Fibroblast of villous mesenchyme (primary cell): ENCODE measurements around the gene PDZD8. TPM values are rescaled to one million over a fixed set of nuclear protein-coding genes. Genes with fewer than 3 reads are reported as not detected.
A peak's percentile ranks its signal among the peaks of the same experiment; 100 is the strongest.

Experiments used
- DNase-seq: peaks from one replicate; pipeline ENCODE4 v3.0.0-alpha.2; 2010; ENCODE audit warnings: low read depth
- H3K4me3 ChIP-seq: 2 replicates; pipeline ENCODE4 v1.5.1; 2011; ENCODE audit warnings: low read depth, mild to moderate bottlenecking, low read length
- total RNA-seq: library from RNA; depleted of rRNA; stranded (reverse); fragments of >200 nt; gene quantifications from 2 replicates; pipeline ENCODE4 v1.2.3, GENCODE V29; 2012
- TF ChIP-seq, protein P1 (sequence below): IDR thresholded peaks from 2 replicates; pipeline ENCODE4 v1.5.1; 2012; ENCODE audit warnings: low read depth, mild to moderate bottlenecking, low read length; ENCODE audit not compliant: insufficient read depth

The PDZD8 gene
- total RNA-seq, 1 donor: 37.1 TPM

DNA sequence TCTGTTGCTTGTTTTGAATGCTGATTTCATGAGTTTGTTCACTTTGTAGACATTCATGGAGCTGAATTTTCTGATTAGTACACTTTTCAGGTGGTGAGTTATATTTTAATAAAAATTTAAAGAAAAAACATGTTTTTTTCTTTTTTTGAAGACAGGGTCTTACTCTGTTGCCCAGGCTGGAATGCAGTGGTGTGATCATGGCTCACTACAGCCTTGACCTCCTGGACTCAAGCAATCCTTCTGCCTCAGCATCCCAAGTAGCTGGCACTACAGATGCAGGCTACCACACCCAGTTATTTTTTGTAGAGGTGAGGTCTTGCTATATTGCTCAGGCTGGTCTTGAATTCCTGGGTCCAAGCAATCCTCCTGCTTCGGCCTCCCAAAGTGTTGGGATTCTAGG is 23.7 kb downstream of the PDZD8 start:
- TF ChIP-seq, protein P1, sequence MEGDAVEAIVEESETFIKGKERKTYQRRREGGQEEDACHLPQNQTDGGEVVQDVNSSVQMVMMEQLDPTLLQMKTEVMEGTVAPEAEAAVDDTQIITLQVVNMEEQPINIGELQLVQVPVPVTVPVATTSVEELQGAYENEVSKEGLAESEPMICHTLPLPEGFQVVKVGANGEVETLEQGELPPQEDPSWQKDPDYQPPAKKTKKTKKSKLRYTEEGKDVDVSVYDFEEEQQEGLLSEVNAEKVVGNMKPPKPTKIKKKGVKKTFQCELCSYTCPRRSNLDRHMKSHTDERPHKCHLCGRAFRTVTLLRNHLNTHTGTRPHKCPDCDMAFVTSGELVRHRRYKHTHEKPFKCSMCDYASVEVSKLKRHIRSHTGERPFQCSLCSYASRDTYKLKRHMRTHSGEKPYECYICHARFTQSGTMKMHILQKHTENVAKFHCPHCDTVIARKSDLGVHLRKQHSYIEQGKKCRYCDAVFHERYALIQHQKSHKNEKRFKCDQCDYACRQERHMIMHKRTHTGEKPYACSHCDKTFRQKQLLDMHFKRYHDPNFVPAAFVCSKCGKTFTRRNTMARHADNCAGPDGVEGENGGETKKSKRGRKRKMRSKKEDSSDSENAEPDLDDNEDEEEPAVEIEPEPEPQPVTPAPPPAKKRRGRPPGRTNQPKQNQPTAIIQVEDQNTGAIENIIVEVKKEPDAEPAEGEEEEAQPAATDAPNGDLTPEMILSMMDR: no peak
- DNase-seq: no peak
- H3K4me3 ChIP-seq: no peak overlapping the region

DNA sequence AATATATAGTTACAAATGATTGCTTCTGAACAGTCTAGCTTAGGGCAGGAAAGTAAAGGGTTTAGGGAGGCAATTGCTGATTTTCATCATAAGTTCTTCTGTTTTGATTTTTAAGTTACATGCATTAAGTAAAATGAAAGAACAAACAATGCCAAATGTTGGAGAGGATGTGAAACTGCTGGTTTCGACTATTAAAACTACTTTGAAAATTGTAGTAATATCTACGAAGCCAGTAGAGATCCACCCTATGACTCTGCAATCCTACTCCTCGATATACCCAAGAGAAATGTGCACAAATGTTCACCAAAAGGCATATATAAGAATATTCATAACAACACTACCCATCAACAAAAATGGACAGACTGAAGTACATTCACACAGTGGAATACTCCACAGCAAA is 24.3 kb downstream of the PDZD8 start:
- TF ChIP-seq, protein P1: no peak
- no peak overlapping the region for H3K4me3 ChIP-seq
- no peak for DNase-seq

DNA sequence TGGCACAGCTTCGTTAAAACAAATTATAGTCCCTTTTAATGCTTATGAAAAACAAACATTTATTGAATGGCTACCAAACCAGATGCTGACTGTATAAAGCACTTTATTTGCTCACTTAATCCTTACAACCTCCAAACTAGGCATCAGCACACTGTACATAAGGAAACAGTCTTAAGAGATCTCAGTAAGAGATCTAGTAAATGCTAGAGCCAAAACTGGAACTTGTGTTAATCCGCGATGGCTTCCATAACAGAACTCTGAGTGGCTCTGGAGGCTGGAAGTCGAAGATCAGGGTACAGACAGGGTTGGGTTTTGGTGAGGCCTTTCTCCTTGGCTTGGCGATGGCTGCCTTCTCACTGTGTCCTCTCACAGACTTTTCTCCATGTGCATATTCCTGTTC is 27.0 kb downstream of the PDZD8 start:
- no peak overlapping the region for H3K4me3 ChIP-seq
- no peak for DNase-seq
- TF ChIP-seq, protein P1: no peak

DNA sequence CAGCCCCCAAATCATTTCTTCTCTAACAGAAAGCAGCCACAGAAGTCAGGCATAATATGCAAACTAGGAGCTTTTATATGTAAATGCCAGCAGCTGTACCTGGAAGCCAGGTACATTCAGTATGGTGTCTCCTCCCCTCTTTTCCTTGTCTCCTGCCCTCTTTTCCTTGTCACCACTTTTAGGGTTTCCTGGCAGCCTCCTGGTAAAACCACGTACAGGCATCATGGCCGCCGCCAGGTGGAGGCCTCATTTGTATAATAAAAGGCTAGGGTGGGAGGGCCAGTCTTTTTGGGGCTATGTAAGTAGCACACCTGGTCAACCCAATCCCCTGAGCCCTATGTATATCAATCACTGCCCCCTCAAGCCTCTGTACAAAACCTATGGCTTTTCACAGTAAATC is 28.7 kb downstream of the PDZD8 start:
- no peak for DNase-seq

DNA sequence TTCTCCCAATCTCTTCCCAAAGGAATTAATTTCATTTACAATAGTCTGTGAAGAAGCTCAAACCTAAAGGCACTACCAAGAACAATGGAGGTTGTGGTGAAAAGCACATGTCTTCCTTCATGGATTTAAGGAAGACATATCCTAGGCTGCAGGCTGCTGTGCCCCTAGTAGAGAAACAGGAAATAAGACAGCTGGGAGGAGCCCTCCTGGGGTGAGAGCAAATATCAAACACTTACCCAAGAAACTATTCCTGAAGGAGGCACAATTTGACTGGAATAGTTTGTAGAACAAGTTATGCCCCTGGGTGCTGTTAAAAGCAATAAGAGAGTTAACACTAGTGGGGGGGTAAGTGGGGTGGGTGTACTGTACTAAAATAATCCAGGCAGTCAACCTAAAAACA is 30.1 kb downstream of the PDZD8 start:
- DNase-seq: no peak
- TF ChIP-seq, protein P1: no peak
- H3K4me3 ChIP-seq: no peak overlapping the region

More for the DNA sequence above, 28.7 kb downstream of the PDZD8 start:
- no peak overlapping the region for H3K4me3 ChIP-seq
- TF ChIP-seq, protein P1: no peak

DNA sequence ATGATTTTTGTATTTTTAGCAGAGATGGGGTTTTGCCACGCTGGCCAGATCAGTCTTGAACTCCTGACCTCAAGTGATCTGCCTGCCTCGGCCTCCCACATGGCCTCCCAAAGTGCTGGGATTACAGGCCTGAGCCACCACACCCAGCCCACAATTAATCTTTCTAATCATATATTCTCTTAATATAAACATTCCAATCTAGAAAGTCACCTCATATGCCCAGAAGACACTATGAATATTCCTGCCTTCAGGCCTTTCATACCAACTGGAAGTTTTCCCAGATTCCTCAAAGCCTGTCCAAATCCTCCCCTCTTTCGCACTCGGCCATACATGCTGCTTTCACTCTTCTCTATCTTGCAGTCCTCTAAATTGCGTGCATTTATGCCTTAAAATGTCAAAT is 32.6 kb downstream of the PDZD8 start:
- DNase-seq: peak; percentile 60
- no peak overlapping the region for H3K4me3 ChIP-seq
- TF ChIP-seq, protein P1: no peak

DNA sequence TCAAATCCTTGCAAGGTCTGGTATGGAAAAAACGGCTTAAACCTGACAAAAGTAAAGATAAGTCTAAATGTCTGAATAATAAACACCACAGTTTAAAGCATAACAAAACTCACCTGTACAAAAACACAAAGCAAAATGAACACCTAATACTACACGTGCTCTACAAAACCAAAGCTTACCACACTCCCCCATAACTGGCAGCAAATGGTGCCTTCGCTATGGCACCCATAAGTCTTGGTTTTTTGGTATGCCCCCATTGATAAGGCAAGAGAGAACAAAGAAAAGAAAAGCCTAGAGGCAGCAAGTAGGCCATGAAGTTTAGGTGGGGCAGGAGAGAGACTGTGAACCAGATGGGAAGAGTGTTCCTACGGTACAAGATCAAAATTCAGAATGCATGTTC is 34.2 kb downstream of the PDZD8 start:
- no peak overlapping the region for H3K4me3 ChIP-seq
- TF ChIP-seq, protein P1: no peak
- DNase-seq: no peak
